D341Med (cell line): ENCODE data around the gene FAM72A.
"Not testable (repeated sequence)": the region's sequence is repeated elsewhere in the genome, so short reads cannot be mapped to it uniquely, and the experiment has no call there.

Source experiments
- DNase-seq: peaks from one replicate; pipeline ENCODE4 v3.0.0; 2012; ENCODE audit warnings: low spot score

FAM72A gene

GRCh38 chr1:206167350-206168029 lies 35.1 kb downstream of the FAM72A start:
- not testable (repeated sequence) for DNase-seq

- DNase-seq, result no peak
Measured at GRCh38 chr1:206145771-206146290, 56.8 kb downstream of the FAM72A start.

- DNase-seq, result no peak
Measured at GRCh38 chr1:206144605-206145004, 58.0 kb downstream of the FAM72A start.

GRCh38 chr1:206143537-206144172 lies 59.0 kb downstream of the FAM72A start:
- DNase-seq, result no peak

GRCh38 chr1:206142770-206143169 lies 59.9 kb downstream of the FAM72A start:
- no peak for DNase-seq

GRCh38 chr1:206142011-206142410 lies 60.6 kb downstream of the FAM72A start:
- no peak for DNase-seq

GRCh38 chr1:206136241-206136640 lies 66.4 kb downstream of the FAM72A start:
- no peak for DNase-seq
